Motor neuron (in vitro differentiated cells): ENCODE data around the gene TBC1D4. TPM values are rescaled to one million over a fixed set of nuclear protein-coding genes. Genes with fewer than 3 reads are reported as not detected.
A peak's percentile ranks its signal among the peaks of the same experiment; 100 is the strongest.
"Not testable (repeated sequence)": the region's sequence is repeated elsewhere in the genome, so short reads cannot be mapped to it uniquely, and the experiment has no call there.

Source experiments
- ATAC-seq, 8 experiments: fragments of 200-7000 bp; cut with Tn5 transposase; replicated peaks in 6 of 8; 2 replicates each; pipeline ENCODE4 v1.8.0; 2021; ENCODE audit warnings: mild to moderate bottlenecking in 8 of 8, moderate library complexity in 8 of 8
- H3K27ac ChIP-seq, 2 donors: fragments of 250-450 bp; sonication (Bioruptor Pico); 2 replicates each; pipeline ENCODE4 v1.9.0; 2021; ENCODE audit warnings: antibody characterized with exemption in 2 of 2, mild to moderate bottlenecking in 2 of 2, moderate library complexity in 1 of 2
- H3K4me1 ChIP-seq, 2 donors: fragments of 250-450 bp; sonication (Bioruptor Pico); replicated peaks in 1 of 2; 2 replicates each; pipeline ENCODE4 v1.6.1; 2021; ENCODE audit warnings: antibody characterized with exemption in 2 of 2, mild to moderate bottlenecking in 2 of 2, moderate library complexity in 1 of 2
- H3K4me3 ChIP-seq, 5 donors: fragments of 250-450 bp; sonication (Bioruptor Pico); 2 replicates each; pipeline ENCODE4 v1.9.0; 2021; ENCODE audit warnings: antibody characterized with exemption in 5 of 5, mild to moderate bottlenecking in 5 of 5, moderate library complexity in 4 of 5
- WGBS, 10 experiments: fragments of 450-650 bp; shearing (Covaris generic); methylation state at CpG; one replicate each; pipeline ENCODE4 v1.0.0; 2022; 5-methylcytosine and 5-hydroxymethylcytosine counted together
- in situ Hi-C, 9 experiments: fragments of 400-800 bp; cut with MboI; loops; one replicate each; pipeline ENCODE4 v1.15.0; 2021; ENCODE audit warnings: low sequenced_read_pairs in 9 of 9, low pct_unique_long_range_greater_than_20kb in 2 of 9; ENCODE audit not compliant: unreplicated experiment in 9 of 9
- total RNA-seq, 8 experiments: library from RNA; unstranded; fragments of 300-600 nt; gene quantifications; 2 replicates each; pipeline versions ENCODE4 v1.2.3 to v1.2.4, GENCODE V29; 2022

The TBC1D4 gene
- total RNA-seq, 8 experiments from 2014 or later, result 5.3 to 13.3 (median 7.7) TPM

DNA sequence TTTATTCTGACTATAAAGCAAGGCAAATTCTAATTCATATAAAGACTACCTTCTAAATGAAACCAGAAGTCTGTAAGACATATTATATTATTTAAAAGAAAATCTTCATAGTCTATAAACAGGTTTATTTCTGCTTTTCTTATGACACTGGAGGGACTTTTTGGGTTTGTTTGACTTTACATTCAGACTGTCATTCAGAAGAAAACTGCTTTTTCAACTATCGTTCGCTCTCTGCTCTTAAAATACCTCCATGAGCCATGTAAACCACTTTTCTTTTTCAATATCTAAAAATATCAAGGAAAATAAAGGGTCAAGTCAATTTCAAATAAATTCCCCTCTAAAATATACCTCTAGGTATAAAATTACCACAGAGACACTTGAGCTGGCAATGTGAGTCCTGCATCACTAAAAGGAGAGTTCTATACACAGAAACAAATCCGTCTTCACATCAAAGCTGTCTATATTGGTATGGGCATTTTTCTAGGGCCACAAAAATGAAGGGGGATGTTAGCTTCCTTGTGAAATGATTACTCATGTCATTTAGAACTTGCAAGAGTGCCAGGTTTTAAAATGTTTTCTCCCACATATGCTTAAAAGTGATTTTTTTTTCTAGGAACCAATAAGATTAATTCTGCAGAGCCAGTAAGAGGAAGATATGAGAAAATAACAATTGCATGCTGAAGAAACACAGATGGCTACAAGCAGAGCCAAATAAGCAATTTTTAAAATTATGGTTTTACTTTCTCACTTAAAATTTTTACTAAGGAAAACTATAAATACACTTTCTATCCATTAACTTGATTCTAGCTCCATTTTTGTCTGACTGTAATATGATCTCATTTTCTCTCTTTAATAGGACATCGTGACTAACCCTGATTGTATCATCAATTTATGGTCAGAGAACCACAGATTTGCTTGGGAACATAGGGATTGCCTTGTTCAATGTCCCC, 181.8 kb downstream of the TBC1D4 start:
- 59 to 100% (median 92%) methylated on average over 1 to 4 of the region's 4 CpGs for WGBS, 10 experiments
- no peak overlapping the region for H3K4me3 ChIP-seq
- H3K27ac ChIP-seq, result no peak overlapping the region
- in situ Hi-C loops, result no loop called here
- ATAC-seq, result peak in 1 of 8 experiments; percentile 45
- peaks cover 0 to 7% of the 10 kb centered on the region in 2 donors for H3K4me1 ChIP-seq

DNA sequence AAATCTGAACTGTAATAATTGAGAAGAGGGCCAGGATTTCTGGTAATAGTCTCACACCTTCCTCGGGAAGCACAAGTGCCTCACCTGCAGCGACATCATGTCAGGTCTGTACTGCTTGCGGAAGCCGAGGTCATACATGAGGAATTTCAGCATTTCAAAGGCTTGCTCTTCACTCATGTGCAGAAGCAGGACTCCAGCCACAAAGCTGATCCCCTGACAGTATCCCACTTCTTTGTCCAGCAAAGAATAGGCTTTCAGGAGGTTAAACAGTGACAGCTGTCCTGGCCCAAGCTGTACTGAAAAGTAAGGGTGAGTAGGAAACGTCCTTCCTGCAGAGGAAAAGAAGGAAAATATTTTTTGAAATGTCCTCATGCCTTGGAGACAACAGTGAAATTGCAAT, 182.7 kb downstream of the TBC1D4 start:
- 23 to 100% (median 60%) methylated on average over 1 to 5 of the region's 5 CpGs; no CpG with 5 or more reads in 1 of the 10 experiments for WGBS, 10 experiments
- H3K4me1 ChIP-seq, result peaks cover 0 to 7% of the 10 kb centered on the region in 2 donors
- in situ Hi-C loops, result no loop called here
- H3K4me3 ChIP-seq, result no peak overlapping the region
- ATAC-seq, result peak in 5 of 8 experiments; percentile 36 to 89 (median 42)
- H3K27ac ChIP-seq, result no peak overlapping the region

- Histone ChIP-seq H3K27ac (no peak overlapping the region), H3K4me1 (peaks cover 0 to 7% of the 10 kb centered on the region in 2 donors), H3K4me3 (no peak overlapping the region)
- 60 to 100% (median 85%) methylated on average over 1 of the region's 1 CpG for WGBS, 10 experiments
- in situ Hi-C loops, result no loop called here
- ATAC-seq, result no peak
Observed at GRCh38 chr13:75296641-75297040, 185.3 kb downstream of the TBC1D4 start.

GRCh38 chr13:75295201-75295600, 186.8 kb downstream of the TBC1D4 start:
- Histone ChIP-seq H3K4me1 (peaks cover 0 to 7% of the 10 kb centered on the region in 2 donors), H3K27ac (no peak overlapping the region), H3K4me3 (no peak overlapping the region)
- WGBS, 10 experiments, result 25 to 93% (median 79%) methylated on average over 1 to 3 of the region's 3 CpGs
- in situ Hi-C loops, result no loop called here
- ATAC-seq, result no peak

DNA sequence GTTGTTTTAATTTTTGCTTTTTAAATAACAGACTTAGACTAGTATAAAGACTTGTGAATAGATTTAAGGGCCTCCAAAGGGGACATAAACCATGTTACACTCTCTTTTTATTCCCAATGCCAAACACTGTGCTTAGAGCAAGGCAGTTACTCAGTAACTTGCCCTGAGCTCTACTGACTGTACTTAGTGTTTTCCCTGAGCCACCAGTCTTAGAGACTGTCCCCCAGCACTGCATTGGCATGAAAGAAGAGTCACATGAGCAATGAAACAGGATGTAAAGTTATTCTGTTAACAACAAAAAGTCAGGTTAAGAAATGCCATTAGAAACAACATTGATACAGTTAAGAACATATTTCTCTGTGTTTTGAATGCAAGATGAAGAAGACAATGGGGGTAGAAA, 187.9 kb downstream of the TBC1D4 start:
- H3K4me1 ChIP-seq, result peaks cover 0 to 2% of the 10 kb centered on the region in 2 donors
- no peak for ATAC-seq
- in situ Hi-C loops, result no loop called here
- H3K27ac ChIP-seq, result no peak overlapping the region
- no peak overlapping the region for H3K4me3 ChIP-seq

DNA sequence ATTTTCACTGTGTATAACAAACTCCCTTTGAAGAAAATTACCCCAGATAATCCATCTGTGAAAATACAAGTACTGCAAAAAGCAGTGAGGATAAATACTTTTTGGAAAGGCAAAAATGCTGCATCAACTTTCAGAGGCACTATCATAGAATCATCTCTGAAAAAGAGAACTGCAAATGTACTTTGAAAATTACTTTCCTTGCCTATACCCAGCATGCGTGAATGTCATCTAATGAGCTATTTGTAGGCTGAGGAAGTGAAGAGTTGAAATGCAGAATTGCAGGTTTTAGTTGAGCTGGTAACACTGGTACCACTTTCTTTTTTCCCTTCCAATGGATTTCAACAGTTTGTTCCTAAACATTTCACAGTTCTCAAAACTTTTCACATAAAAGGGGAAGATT, 196.7 kb downstream of the TBC1D4 start:
- ATAC-seq, result no peak
- in situ Hi-C loops, result no loop called here

GRCh38 chr13:75279834-75280369, 202.1 kb downstream of the TBC1D4 start:
- no peak for ATAC-seq
- no peak overlapping the region for H3K4me3 ChIP-seq
- no peaks in the 10 kb centered on the region for H3K4me1 ChIP-seq
- in situ Hi-C loops, result no loop called here
- H3K27ac ChIP-seq, result no peak overlapping the region
- WGBS, 10 experiments, result 46 to 95% (median 90%) methylated on average over 2 to 8 of the region's 8 CpGs; no CpG with 5 or more reads in 1 of the 10 experiments

More for the DNA sequence above, 196.7 kb downstream of the TBC1D4 start:
- Histone ChIP-seq H3K4me3 (no peak overlapping the region), H3K27ac (no peak overlapping the region), H3K4me1 (no peaks in the 10 kb centered on the region)
- WGBS, 10 experiments, result 88 to 100% (median 92%) methylated on average over 1 of the region's 1 CpG; no CpG with 5 or more reads in 3 of the 10 experiments

- not testable (repeated sequence) for H3K27ac ChIP-seq, H3K4me1 ChIP-seq, H3K4me3 ChIP-seq
- WGBS, 10 experiments, result 60 to 100% (median 84%) methylated on average over 2 to 4 of the region's 4 CpGs; no CpG with 5 or more reads in 2 of the 10 experiments
- in situ Hi-C loops, result loop anchor here in 1 of 9 experiments (25.0 kb wide), 1 partner anchor 1511 kb away; no protein-coding TSS in a partner anchor
- peak in 3 of 8 experiments; percentile 22 to 70 (median 44) for ATAC-seq
Observed at GRCh38 chr13:75273695-75274094, 208.3 kb downstream of the TBC1D4 start.

DNA sequence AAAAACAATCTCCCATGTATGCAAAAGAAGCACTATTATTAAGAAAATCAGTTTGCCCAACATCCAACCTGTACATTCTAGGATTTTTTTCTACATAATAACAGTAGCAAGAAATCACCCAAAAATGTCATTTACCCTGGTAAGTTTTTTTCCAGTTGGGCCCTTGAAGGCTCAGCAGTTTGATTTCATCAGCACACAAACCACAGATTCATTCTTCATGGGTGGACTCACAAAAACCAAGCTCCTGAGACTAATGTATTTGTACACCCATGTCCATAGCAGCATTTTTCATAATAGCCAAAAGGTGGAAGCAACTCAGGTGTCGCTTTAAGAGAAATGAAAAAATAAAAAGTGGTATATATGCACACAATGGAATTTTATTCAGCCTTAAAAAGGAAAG, 210.1 kb downstream of the TBC1D4 start:
- no peak overlapping the region for H3K4me3 ChIP-seq
- no peaks in the 10 kb centered on the region for H3K4me1 ChIP-seq
- H3K27ac ChIP-seq, result no peak overlapping the region
- ATAC-seq, result no peak
- in situ Hi-C loops, result loop anchor here in 1 of 9 experiments (25.0 kb wide), 1 partner anchor 1510 kb away; no protein-coding TSS in a partner anchor
- WGBS, 10 experiments, result 13 to 100% (median 95%) methylated on average over 1 of the region's 1 CpG; no CpG with 5 or more reads in 2 of the 10 experiments

DNA sequence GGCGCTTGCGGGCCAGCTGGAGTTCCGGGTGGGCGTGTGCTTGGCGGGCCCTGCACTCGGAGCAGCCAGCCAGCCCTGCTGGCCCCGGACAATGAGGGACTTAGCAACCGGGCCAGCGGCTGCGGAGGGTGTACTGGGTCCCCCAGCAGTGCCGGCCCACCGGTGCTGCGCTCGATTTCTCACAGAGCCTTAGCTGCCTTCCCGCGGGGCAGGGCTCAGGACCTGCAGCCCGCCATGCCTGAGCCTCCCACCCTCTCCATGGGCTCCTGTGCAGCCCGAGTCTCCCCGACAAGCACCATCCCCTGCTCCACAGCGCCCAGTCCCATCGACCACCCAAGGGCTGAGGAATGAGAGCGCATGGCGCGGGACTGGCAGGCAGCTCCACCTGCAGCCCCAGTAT, 213.5 kb downstream of the TBC1D4 start:
- no CpG with 5 or more reads among the region's 24 CpGs for WGBS, 10 experiments
- H3K4me1 ChIP-seq, H3K4me3 ChIP-seq, H3K27ac ChIP-seq, ATAC-seq: not testable (repeated sequence)
- in situ Hi-C loops, result loop anchor here in 1 of 9 experiments (25.0 kb wide), 1 partner anchor 1506 kb away; no protein-coding TSS in a partner anchor

DNA sequence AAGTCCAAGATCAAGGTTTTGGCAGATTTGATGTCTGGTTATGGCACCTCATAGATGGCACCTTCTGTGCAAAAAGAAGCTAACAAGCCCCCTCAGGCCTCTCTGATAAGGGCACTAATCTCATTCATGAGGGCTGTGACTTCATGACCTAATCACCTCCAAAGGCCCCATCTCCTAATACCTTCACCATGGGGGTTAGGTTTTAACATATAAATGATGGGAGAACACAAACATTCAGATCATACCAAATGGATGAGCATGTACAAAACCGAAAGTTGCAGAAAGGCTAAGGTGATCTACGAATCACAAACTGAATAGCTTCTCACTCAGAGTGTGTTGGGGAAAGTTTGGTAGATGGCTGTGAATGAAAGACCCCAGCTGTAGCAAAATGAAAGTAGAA, 217.4 kb downstream of the TBC1D4 start:
- 31 to 94% (median 83%) methylated on average over 1 to 2 of the region's 2 CpGs; no CpG with 5 or more reads in 5 of the 10 experiments for WGBS, 10 experiments

DNA sequence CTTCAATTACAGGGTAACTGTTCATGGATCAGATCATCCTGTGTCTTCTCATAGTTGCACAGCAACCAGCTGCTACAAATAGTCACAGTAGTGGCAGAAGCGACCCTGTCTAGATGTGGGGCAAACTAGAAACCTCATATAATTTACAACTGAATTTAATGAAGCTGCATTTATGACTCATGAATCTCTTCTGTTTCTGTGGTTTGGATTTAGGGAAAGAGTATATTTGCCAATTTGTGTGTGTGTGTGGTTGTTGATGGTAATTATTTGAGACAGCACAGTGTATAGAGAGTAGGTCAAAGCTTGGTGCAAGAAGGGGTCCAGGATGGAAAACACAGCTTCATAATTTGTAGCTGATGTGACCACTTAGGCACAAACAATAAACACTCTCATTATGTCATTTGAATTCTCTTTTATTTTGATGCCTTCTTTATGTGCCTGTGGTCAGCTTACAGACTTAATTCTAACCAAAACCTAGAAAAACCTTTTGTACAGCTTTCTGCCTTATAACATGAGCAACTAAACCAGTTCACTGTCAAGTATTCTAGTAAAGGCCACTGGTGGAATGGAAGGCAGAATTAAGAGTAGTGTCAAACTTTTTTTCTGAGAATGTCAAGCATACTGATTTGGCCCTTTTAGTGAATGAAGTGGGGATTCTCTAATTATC, 218.1 kb downstream of the TBC1D4 start:
- Histone ChIP-seq H3K27ac (no peak overlapping the region), H3K4me1 (no peaks in the 10 kb centered on the region), H3K4me3 (no peak overlapping the region)
- 0 to 86% (median 0%) methylated on average over 1 of the region's 1 CpG; no CpG with 5 or more reads in 7 of the 10 experiments for WGBS, 10 experiments
- peak in 3 of 8 experiments; percentile 24 to 50 (median 39) for ATAC-seq
- in situ Hi-C loops, result loop anchor here in 1 of 9 experiments (25.0 kb wide), 1 partner anchor 1502 kb away; no protein-coding TSS in a partner anchor

More for the DNA sequence above, 217.4 kb downstream of the TBC1D4 start:
- Histone ChIP-seq H3K27ac (no peak overlapping the region), H3K4me3 (no peak overlapping the region), H3K4me1 (no peaks in the 10 kb centered on the region)
- in situ Hi-C loops, result loop anchor here in 1 of 9 experiments (25.0 kb wide), 1 partner anchor 1502 kb away; no protein-coding TSS in a partner anchor
- ATAC-seq, result no peak
